Lower leg skin (tissue), 4 donors: Measurements from ENCODE around the gene DENND1A. TPM values are rescaled to one million over a fixed set of nuclear protein-coding genes. Genes with fewer than 3 reads are reported as not detected.

Experiments
- DNase-seq, 2 donors: peaks; one replicate each; pipeline ENCODE4 v3.0.0-alpha.2; 2019; ENCODE audit warnings: low spot score in 2 of 2
- H3K4me3 ChIP-seq: fragments of 200-600 bp; sonication (generic); 2 replicates; pipeline ENCODE4 v1.5.1; 2017; ENCODE audit warnings: mild to moderate bottlenecking, low read depth; ENCODE audit not compliant: poor library complexity, severe bottlenecking
- POLR2A ChIP-seq, 2 donors: fragments of 450-650 bp; IDR thresholded peaks; one replicate each; pipeline ENCODE4 v1.6.1; 2016 to 2017; ENCODE audit warnings: antibody characterized with exemption in 2 of 2, mild to moderate bottlenecking in 1 of 2, moderate library complexity in 1 of 2
- WGBS, 2 donors: methylation state at CpG; one replicate each; pipeline ENCODE4 v1.1.5; 2018; 5-methylcytosine and 5-hydroxymethylcytosine counted together
- intact Hi-C: fragments of 100-400 bp; cut with DNase I; formaldehyde crosslinking; loops from one replicate; pipeline ENCODE4 v1.15.0; 2023; ENCODE audit warnings: low total_unique reads
- total RNA-seq, 4 donors: library from RNA; depleted of rRNA; stranded (reverse); fragments of >200 nt; gene quantifications; one replicate each; pipeline ENCODE4 v1.1.0, GENCODE V29; 2016
- TF ChIP-seq, protein P1 (sequence below), 3 donors: fragments of 450-650 bp; IDR thresholded peaks; one replicate each; pipeline ENCODE4 v1.5.1; 2016; ENCODE audit warnings: antibody characterized with exemption in 3 of 3, mild to moderate bottlenecking in 3 of 3, moderate library complexity in 2 of 3

The DENND1A gene
- total RNA-seq, 4 donors from 2014 or later: 6.5 to 16.3 (median 12.3) TPM

- TF ChIP-seq, protein P1, sequence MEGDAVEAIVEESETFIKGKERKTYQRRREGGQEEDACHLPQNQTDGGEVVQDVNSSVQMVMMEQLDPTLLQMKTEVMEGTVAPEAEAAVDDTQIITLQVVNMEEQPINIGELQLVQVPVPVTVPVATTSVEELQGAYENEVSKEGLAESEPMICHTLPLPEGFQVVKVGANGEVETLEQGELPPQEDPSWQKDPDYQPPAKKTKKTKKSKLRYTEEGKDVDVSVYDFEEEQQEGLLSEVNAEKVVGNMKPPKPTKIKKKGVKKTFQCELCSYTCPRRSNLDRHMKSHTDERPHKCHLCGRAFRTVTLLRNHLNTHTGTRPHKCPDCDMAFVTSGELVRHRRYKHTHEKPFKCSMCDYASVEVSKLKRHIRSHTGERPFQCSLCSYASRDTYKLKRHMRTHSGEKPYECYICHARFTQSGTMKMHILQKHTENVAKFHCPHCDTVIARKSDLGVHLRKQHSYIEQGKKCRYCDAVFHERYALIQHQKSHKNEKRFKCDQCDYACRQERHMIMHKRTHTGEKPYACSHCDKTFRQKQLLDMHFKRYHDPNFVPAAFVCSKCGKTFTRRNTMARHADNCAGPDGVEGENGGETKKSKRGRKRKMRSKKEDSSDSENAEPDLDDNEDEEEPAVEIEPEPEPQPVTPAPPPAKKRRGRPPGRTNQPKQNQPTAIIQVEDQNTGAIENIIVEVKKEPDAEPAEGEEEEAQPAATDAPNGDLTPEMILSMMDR (IDR thresholded peaks at IDR 0.05): no peak
- no peak for TF ChIP-seq POLR2A (IDR thresholded peaks at IDR 0.05)
- WGBS, 2 donors: 56% methylated on average over 4 of the region's 4 CpGs
- intact Hi-C loops: no loop called here
- H3K4me3 ChIP-seq: no peak overlapping the region
- DNase-seq: no peak
These were observed 576.9 kb downstream of the DENND1A start for GRCh38 chr9:123353041-123353440.

DNA sequence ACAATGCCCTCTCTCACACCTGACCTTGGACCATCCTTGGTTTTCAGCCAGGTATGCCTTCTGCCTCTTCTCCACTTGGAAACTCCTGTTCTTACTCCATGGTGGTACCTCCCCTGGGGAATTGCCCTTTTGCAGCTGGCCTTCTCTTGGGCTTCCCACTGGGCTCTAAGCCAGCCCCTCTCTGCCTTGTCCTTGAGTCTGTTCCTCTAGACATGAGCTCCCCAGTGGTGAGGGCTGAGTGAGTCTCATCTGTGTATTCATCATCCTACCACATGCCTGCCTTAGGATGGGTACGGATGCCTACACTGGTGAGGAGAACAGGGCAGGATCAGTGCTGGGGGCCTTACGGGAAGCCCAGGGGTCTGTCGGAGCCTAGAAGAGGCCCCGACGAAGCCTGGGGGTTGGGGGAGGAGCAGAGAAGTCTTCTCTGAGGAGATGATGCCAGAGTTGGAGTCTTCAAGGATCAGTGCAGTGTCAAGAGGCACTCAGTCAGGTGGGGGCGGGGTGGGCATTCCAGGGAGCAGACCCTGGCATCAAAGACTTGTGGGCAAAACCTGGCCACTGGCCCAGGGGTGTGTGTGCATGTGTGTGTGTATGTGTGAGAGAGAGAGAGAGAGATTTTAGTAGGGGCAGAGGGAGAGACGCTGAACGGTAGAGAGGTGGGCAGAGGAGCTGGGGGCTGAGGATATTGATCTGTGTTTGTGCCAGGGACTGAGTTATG is 579.2 kb downstream of the DENND1A start:
- intact Hi-C loops: no loop called here

DNA sequence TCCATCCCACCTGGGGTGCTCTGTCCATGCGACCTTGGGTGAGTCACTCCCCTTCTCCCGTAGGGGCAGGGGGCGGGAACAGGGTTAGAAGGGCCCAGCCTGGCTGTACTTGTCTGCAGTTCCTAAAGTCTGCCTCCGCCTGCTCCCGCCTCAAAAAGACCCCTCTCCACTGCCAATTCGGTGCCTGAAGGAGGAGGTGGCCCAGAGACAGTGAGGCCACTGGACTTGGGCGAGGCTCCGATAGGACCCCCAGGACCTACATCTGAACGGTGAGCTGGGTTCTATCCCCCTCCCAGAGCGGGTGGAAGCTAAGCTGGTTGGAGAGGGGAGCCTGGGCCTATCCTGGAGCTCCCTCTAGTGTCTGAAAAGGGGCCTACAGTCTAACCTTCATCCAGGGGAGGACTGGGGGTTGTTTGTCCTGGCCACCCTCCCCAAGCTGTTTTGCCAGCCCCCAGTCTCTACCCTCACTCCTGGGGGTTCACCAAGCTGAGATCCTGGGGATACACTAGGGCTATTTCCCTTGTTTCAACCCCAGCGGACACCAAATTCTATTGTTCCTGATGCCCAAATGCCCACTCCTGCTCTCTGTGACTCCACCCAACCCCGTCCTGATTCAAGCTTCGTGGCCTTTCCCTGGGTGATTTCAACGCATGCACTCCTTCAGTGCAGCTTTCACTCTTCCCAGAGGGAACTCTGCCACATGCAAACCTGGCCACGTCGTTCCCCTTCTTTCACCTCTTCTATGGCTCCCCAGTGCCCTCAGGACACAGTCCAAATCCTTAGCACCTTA is 580.0 kb downstream of the DENND1A start:
- TF ChIP-seq, protein P1 (IDR thresholded peaks at IDR 0.05): peak in 1 of 3 donors; percentile 94
- TF ChIP-seq POLR2A (IDR thresholded peaks at IDR 0.05): no peak
- 13 to 15% methylated on average over 14 to 16 of the region's 16 CpGs for WGBS, 2 donors
- no peak overlapping the region for H3K4me3 ChIP-seq
- peak in 1 of 2 donors; percentile 54 for DNase-seq
- intact Hi-C loops: no loop called here

More for the DNA sequence above, 579.2 kb downstream of the DENND1A start:
- TF ChIP-seq POLR2A (IDR thresholded peaks at IDR 0.05): no peak
- TF ChIP-seq, protein P1 (IDR thresholded peaks at IDR 0.05): no peak
- WGBS, 2 donors: 57 to 63% methylated on average over 8 of the region's 8 CpGs
- no peak for DNase-seq
- no peak overlapping the region for H3K4me3 ChIP-seq

DNA sequence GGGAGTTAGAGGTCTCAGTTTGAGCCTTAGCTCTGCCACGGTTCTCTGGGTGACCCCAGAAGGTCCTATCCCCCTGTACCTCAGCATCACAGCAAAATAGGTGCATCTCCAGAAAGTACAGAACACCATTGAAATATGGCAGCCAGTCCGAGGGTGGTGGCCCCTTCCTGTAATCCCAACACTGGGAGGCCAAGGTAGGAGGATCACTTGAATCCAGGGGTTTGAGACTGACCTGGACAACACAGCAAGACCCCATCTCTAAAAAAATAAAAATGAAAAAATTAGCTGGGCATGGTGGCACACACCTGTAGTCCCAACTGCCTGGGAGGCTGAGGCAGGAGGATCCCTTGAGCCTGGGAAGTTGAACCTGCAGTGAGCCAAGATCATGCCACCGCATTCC is 580.9 kb downstream of the DENND1A start:
- no peak overlapping the region for H3K4me3 ChIP-seq
- WGBS, 2 donors: 47 to 48% methylated on average over 3 of the region's 3 CpGs
- intact Hi-C loops: no loop called here
- no peak for DNase-seq
- no peak for TF ChIP-seq POLR2A (IDR thresholded peaks at IDR 0.05)
- TF ChIP-seq, protein P1 (IDR thresholded peaks at IDR 0.05): no peak

- DNase-seq: no peak
- TF ChIP-seq, protein P1 (IDR thresholded peaks at IDR 0.05): no peak
- TF ChIP-seq POLR2A (IDR thresholded peaks at IDR 0.05): no peak
- H3K4me3 ChIP-seq: no peak overlapping the region
- intact Hi-C loops: no loop called here
- 46 to 56% methylated on average over 9 of the region's 9 CpGs for WGBS, 2 donors
These were observed 581.5 kb downstream of the DENND1A start for GRCh38 chr9:123348317-123348992.
